Glutamatergic neuron (in vitro differentiated cells): ENCODE measurements around the gene KRTAP4-1. TPM values are rescaled to one million over a fixed set of nuclear protein-coding genes. Genes with fewer than 3 reads are reported as not detected.

ENCODE experiments used
- DNase-seq: peaks from one replicate; pipeline ENCODE4 v3.0.0; 2022
- H3K27ac Mint-ChIP-seq: one replicate; pipeline ENCODE4 v1.8.0; 2020; ENCODE audit warnings: mild to moderate bottlenecking, mixed read lengths, inconsistent platforms; ENCODE audit not compliant: unreplicated experiment
- H3K27me3 Mint-ChIP-seq: one replicate; pipeline ENCODE4 v1.8.0; 2020; ENCODE audit warnings: mild to moderate bottlenecking, moderate library complexity, mixed read lengths, inconsistent platforms; ENCODE audit not compliant: unreplicated experiment
- H3K36me3 Mint-ChIP-seq: one replicate; pipeline ENCODE4 v1.8.0; 2020; ENCODE audit warnings: mild to moderate bottlenecking, mixed read lengths, inconsistent platforms; ENCODE audit not compliant: unreplicated experiment
- H3K4me1 Mint-ChIP-seq: one replicate; pipeline ENCODE4 v1.8.0; 2020; ENCODE audit warnings: mild to moderate bottlenecking, low read depth, mixed read lengths, inconsistent platforms; ENCODE audit not compliant: unreplicated experiment
- H3K4me3 Mint-ChIP-seq: one replicate; pipeline ENCODE4 v1.8.0; 2020; ENCODE audit warnings: mild to moderate bottlenecking, mixed read lengths, inconsistent platforms; ENCODE audit not compliant: unreplicated experiment
- H3K9me3 Mint-ChIP-seq: one replicate; pipeline ENCODE4 v1.8.0; 2020; ENCODE audit warnings: mild to moderate bottlenecking, moderate library complexity, mixed read lengths, inconsistent platforms; ENCODE audit not compliant: unreplicated experiment
- total RNA-seq: library from RNA; stranded (reverse); fragmentation: NEBNext Ultra II Directional; extraction: Animal tissue kit (Norgen Biotek cat#: 25700); gene quantifications from one replicate; pipeline ENCODE4 v1.2.1, GENCODE V29; 2021; ENCODE audit not compliant: unreplicated experiment
- TF ChIP-seq, protein P1 (sequence below): fragments of 200-600 bp; sonication (generic); IDR thresholded peaks from one replicate; pipeline ENCODE4 v1.5.0; 2021; ENCODE audit not compliant: partially characterized antibody, unreplicated experiment

Gene KRTAP4-1
- total RNA-seq, 1 donor from 2014 or later = not detected

- H3K9me3 Mint-ChIP-seq = no peaks in the 10 kb centered on the region
- no peaks in the 10 kb centered on the region for H3K36me3 Mint-ChIP-seq
- H3K27ac Mint-ChIP-seq = no peak overlapping the region
- no peaks in the 10 kb centered on the region for H3K27me3 Mint-ChIP-seq
- no peak for DNase-seq
- TF ChIP-seq, protein P1, sequence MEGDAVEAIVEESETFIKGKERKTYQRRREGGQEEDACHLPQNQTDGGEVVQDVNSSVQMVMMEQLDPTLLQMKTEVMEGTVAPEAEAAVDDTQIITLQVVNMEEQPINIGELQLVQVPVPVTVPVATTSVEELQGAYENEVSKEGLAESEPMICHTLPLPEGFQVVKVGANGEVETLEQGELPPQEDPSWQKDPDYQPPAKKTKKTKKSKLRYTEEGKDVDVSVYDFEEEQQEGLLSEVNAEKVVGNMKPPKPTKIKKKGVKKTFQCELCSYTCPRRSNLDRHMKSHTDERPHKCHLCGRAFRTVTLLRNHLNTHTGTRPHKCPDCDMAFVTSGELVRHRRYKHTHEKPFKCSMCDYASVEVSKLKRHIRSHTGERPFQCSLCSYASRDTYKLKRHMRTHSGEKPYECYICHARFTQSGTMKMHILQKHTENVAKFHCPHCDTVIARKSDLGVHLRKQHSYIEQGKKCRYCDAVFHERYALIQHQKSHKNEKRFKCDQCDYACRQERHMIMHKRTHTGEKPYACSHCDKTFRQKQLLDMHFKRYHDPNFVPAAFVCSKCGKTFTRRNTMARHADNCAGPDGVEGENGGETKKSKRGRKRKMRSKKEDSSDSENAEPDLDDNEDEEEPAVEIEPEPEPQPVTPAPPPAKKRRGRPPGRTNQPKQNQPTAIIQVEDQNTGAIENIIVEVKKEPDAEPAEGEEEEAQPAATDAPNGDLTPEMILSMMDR = no peak
- no peak overlapping the region for H3K4me3 Mint-ChIP-seq
- no peaks in the 10 kb centered on the region for H3K4me1 Mint-ChIP-seq
These were observed 39.1 kb upstream of the KRTAP4-1 start for GRCh38 chr17:41223821-41224220.

GRCh38 chr17:41215681-41216080 lies 31.0 kb upstream of the KRTAP4-1 start:
- Mint-ChIP-seq H3K27me3 (peaks cover 6% of the 10 kb centered on the region), H3K4me1 (peaks cover 2% of the 10 kb centered on the region), H3K4me3 (no peak overlapping the region), H3K27ac (no peak overlapping the region), H3K9me3 (peaks cover 1% of the 10 kb centered on the region), H3K36me3 (no peaks in the 10 kb centered on the region)
- TF ChIP-seq, protein P1 = no peak
- DNase-seq = no peak

DNA sequence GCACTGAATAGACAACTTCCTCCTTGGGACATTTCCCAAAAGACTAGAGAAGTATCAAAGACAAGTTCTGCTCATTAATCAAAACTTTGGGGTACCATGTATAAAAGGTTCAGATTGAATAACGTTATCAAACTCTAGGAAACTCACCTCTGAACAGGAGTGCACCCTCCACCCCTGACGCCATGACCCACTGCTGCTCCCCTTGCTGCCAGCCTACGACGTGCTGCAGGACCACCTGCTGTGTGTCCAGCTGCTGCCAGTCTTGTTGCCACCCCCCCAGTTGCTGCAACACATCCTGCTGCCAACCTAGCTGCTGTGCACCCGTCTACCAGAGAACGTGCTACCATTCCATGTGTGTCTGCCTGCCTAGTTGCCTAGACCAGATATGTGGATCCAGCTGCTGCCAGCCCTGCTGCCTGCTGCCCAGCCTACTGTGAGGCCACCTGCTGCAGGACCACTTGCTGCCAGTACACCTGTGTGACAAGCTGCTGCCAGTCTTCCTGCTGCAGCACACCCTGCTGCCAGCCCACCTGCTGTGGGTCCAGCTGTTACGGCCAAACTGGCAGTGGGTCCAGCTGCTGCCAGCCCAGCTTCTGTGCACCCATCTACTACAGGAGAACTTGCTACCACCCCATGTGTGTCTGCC lies 27.9 kb upstream of the KRTAP4-1 start:
- Mint-ChIP-seq H3K4me1 (peaks cover 2% of the 10 kb centered on the region), H3K27ac (peak overlapping the region; percentile 12), H3K36me3 (no peaks in the 10 kb centered on the region), H3K9me3 (peaks cover 3% of the 10 kb centered on the region), H3K27me3 (peaks cover 6% of the 10 kb centered on the region), H3K4me3 (no peak overlapping the region)
- DNase-seq = peak; percentile 17
- TF ChIP-seq, protein P1 = no peak

GRCh38 chr17:41211845-41212466 lies 27.2 kb upstream of the KRTAP4-1 start:
- no peak for DNase-seq
- TF ChIP-seq, protein P1 = no peak
- H3K4me3 Mint-ChIP-seq = no peak overlapping the region
- H3K9me3 Mint-ChIP-seq = peaks cover 3% of the 10 kb centered on the region
- H3K27me3 Mint-ChIP-seq = peaks cover 6% of the 10 kb centered on the region
- peaks cover 2% of the 10 kb centered on the region for H3K4me1 Mint-ChIP-seq
- no peak overlapping the region for H3K27ac Mint-ChIP-seq
- H3K36me3 Mint-ChIP-seq = no peaks in the 10 kb centered on the region

DNA sequence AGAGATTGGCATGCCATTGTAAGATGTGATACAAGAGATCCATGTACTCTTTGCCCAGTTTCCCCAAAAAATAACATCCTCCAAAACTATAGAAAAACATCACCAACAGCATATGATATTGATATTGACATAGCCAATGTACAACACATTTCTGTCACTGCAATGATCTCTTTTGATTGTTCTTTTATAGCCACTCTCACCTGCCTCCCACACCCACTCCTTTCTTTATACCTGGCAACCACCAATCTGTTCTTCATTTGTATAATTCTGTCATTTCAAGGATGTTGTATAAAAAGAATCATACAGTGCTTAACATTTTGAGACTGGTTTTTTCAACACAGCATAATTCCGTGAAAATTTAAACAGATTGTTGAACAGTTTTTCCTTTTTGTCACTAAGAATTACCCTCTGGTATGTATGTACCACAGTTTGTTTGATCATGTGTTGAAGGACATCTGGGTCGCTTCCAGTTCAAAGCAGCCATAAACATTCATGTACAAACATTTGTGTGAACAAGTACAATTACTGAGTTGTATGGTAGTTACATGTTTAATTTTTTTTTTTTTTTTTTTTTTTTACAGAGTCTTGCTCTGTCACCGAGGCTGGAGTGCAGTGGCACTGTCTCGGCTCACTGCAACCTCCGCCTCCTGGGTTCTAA lies 14.8 kb upstream of the KRTAP4-1 start:
- no peaks in the 10 kb centered on the region for H3K27me3 Mint-ChIP-seq
- TF ChIP-seq, protein P1 = no peak
- H3K4me3 Mint-ChIP-seq = no peak overlapping the region
- H3K36me3 Mint-ChIP-seq = peaks cover 5% of the 10 kb centered on the region
- H3K9me3 Mint-ChIP-seq = peaks cover 4% of the 10 kb centered on the region
- no peak for DNase-seq
- no peak overlapping the region for H3K27ac Mint-ChIP-seq
- no peaks in the 10 kb centered on the region for H3K4me1 Mint-ChIP-seq
